NT2/D1 (cell line): ENCODE results near the gene SDHAF1.

Experiments
- DNase-seq: peaks from one replicate; pipeline ENCODE4 v3.0.0-alpha.2; 2011; ENCODE audit warnings: low read depth, low spot score
- H3K27me3 ChIP-seq: 2 replicates; pipeline ENCODE4 v1.6.0; 2011; ENCODE audit warnings: mild to moderate bottlenecking; ENCODE audit not compliant: insufficient read length, insufficient read depth
- H3K36me3 ChIP-seq: 2 replicates; pipeline ENCODE4 v1.6.1; 2011; ENCODE audit warnings: mild to moderate bottlenecking, low read length, mixed read lengths; ENCODE audit not compliant: insufficient read depth, insufficient read length
- H3K4me1 ChIP-seq: 2 replicates; pipeline ENCODE4 v1.5.1; 2011; ENCODE audit not compliant: insufficient read depth, insufficient read length
- H3K4me3 ChIP-seq: 2 replicates; pipeline ENCODE4 v1.5.1; 2011; ENCODE audit warnings: low read depth; ENCODE audit not compliant: insufficient read length
- H3K9ac ChIP-seq: 2 replicates; pipeline ENCODE4 v1.6.0; 2011; ENCODE audit warnings: low read depth; ENCODE audit not compliant: insufficient read length
- H3K9me3 ChIP-seq: 2 replicates; pipeline ENCODE4 v1.5.1; 2011; ENCODE audit warnings: mild to moderate bottlenecking, low read length; ENCODE audit not compliant: insufficient read depth
- SUZ12 ChIP-seq: IDR thresholded peaks from 2 replicates; pipeline ENCODE4 v1.6.1; 2011; ENCODE audit not compliant: insufficient read length, insufficient read depth; ENCODE audit errors: extremely low read depth
- YY1 ChIP-seq: IDR thresholded peaks from 2 replicates; pipeline ENCODE4 v1.6.1; 2011; ENCODE audit not compliant: insufficient read length, insufficient read depth
- ZNF274 ChIP-seq: IDR thresholded peaks from 2 replicates; pipeline ENCODE4 v1.6.1; 2011; ENCODE audit warnings: mild to moderate bottlenecking, low read depth, low read length

SDHAF1 gene

GRCh38 chr19:36025541-36025940 lies 30.6 kb downstream of the SDHAF1 start:
- no peak for TF ChIP-seq YY1
- TF ChIP-seq SUZ12: no peak
- TF ChIP-seq ZNF274: no peak
- H3K4me1 ChIP-seq: no peaks in the 10 kb centered on the region
- peaks cover 25% of the 10 kb centered on the region for H3K36me3 ChIP-seq

DNA sequence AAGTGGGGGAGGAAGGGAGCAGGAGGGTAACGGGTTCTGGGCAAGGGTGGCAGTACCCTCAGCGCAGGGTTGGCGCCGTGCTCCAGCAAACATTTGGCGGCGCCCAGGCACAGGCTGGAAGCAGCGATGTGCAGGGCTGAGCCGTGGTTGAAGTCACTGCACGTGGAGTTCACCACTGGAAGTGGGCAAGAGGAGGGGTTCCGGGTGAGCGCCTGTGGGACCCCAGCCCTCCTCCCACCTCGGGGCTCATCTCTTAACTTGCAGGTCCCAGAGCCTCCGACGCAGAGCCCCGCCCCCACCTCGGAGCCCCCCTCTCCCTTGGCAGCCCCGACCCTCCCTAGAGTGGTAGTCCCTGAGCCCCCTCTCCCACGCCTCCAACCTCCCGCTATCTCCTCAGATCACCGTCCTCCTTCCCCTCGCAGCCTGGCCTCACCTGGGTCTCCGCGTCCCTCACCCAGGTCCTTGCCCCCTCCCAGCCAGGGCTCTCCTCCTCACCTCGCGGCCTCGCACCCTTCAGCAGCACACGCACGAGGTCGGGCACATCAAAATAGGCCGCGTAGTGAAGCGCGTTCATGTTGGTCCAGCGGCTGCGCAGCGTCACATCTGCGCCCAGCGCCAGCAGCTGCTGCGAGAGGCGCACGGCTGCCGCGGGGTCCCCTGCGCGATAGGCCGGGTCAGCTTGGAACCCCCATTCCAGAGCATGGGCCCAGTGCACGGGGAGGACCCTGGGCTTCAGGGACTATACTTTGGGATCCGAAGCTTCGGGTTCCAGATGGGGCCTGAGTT lies 31.3 kb downstream of the SDHAF1 start:
- no peak overlapping the region for H3K4me3 ChIP-seq

More at GRCh38 chr19:36025541-36025940, 30.6 kb downstream of the SDHAF1 start:
- H3K9ac ChIP-seq: no peak overlapping the region
- no peak overlapping the region for H3K4me3 ChIP-seq
- DNase-seq: no peak
- no peaks in the 10 kb centered on the region for H3K27me3 ChIP-seq
- H3K9me3 ChIP-seq: no peaks in the 10 kb centered on the region

DNA sequence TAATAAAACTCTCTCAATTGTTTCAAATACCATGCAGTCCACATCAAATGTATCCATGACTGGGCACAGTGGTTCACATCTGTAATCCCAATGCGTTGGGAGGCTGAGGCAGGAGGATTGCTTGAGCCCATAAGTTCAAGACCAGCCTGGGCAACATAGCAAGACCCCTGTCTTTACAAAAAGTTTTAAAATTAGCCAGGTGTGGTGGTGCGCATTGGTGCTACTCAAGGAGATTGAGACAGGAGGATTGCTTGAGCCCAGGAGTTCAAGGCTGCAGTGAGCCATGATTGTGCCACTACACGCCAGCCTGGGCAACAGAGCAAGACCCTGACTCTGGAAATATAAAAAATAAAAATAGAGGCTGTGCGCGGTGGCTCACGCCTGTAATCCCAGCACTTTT lies 32.7 kb downstream of the SDHAF1 start:
- Histone ChIP-seq H3K4me3 (no peak overlapping the region), H3K9me3 (no peaks in the 10 kb centered on the region)
- TF ChIP-seq ZNF274: no peak
- TF ChIP-seq SUZ12: no peak
- TF ChIP-seq YY1: no peak

More for the DNA sequence above, 31.3 kb downstream of the SDHAF1 start:
- no peaks in the 10 kb centered on the region for H3K9me3 ChIP-seq
- H3K27me3 ChIP-seq: no peaks in the 10 kb centered on the region
- H3K9ac ChIP-seq: no peak overlapping the region
- TF ChIP-seq YY1 (no peak), ZNF274 (no peak), SUZ12 (no peak)
- peaks cover 25% of the 10 kb centered on the region for H3K36me3 ChIP-seq
- no peak for DNase-seq
- H3K4me1 ChIP-seq: no peaks in the 10 kb centered on the region

DNA sequence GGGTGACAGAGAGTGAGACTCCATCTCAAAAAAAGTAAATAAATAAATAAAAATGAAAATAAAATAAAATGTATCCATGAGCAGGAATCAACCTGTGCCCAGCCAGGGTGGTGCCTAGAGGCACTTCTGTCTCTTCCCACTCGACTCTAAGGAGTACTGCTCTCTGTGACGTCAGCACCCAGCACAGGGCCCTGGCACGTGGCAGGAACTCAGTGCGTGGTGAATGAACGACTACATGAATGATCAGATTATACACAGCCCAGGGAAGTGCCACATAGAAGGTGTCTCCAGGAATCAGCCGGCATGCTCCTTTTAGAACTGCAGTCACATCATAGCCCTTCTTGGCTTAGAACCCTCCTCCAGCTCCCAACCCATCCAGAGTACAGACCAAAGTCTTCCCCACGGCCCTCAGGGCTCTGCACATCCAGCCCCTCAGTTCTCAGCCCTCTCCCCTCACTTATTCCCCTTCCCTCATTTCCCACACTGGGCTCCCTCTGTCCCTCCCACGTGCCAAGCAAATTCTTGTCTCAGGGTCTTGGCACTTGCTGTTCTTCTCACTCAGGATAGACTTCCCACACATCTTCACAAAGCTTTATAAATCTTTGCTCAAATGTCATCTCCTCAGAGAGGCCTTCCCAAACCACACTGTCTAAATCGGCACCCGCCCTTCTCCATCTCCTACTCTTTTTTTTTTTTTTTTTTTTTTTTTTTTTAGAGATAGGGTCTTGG lies 33.5 kb downstream of the SDHAF1 start:
- no peaks in the 10 kb centered on the region for H3K27me3 ChIP-seq
- no peaks in the 10 kb centered on the region for H3K9me3 ChIP-seq
- peak overlapping the region; percentile 32 for H3K9ac ChIP-seq
- H3K4me3 ChIP-seq: no peak overlapping the region
- DNase-seq: no peak
- TF ChIP-seq ZNF274 (no peak), YY1 (no peak), SUZ12 (no peak)
- H3K4me1 ChIP-seq: peaks cover 6% of the 10 kb centered on the region
- peaks cover 20% of the 10 kb centered on the region for H3K36me3 ChIP-seq

More for the DNA sequence above, 32.7 kb downstream of the SDHAF1 start:
- Histone ChIP-seq H3K27me3 (no peaks in the 10 kb centered on the region), H3K4me1 (no peaks in the 10 kb centered on the region), H3K9ac (no peak overlapping the region), H3K36me3 (peaks cover 20% of the 10 kb centered on the region)
- no peak for DNase-seq

DNA sequence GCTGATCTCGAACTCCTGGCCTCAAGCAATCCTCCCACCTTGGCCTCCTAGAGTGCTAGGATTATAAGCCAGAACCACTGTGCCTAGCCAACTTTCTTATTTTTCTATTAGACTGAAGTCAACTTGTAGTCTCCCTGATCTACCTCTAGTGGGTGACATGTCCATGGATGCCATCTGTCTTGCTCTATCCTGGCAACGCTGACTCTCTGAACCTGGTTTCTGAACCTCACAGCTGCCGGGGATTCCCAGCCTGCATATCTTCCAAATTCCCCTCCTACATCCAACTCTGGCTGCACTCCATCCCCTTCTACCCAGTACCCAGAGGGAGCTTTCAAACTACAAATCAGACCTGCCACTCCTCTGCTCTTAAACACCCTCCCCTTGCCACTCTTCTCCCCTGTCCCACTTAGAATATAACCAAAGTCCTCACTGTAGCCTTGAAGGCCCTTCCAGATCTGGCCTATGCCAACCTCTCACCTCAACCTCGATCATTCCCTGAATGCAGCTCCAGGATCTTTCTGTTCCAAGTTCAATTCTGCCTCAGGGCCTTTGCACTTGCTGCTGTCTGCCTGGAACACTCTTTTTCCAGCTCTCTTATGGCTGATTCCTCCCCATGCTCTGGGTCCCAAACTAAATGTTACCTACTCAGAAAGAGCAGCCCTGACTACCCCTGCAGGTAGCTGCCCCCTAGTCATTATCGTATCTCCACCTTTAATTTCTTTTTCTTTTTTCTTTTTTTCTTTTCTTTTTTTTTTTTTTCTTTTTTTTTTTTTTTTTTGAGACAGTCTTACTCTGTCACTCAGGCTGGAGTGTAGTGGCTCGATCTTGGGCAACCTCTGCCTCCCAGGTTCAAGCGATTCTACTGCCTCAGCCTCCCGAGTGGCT lies 35.5 kb downstream of the SDHAF1 start:
- no peak for TF ChIP-seq YY1
- TF ChIP-seq SUZ12: no peak
- TF ChIP-seq ZNF274: no peak
- no peak for DNase-seq
- Histone ChIP-seq H3K9me3 (no peaks in the 10 kb centered on the region), H3K27me3 (no peaks in the 10 kb centered on the region), H3K4me3 (no peak overlapping the region), H3K9ac (no peak overlapping the region), H3K36me3 (peaks cover 13% of the 10 kb centered on the region), H3K4me1 (peaks cover 8% of the 10 kb centered on the region)

DNA sequence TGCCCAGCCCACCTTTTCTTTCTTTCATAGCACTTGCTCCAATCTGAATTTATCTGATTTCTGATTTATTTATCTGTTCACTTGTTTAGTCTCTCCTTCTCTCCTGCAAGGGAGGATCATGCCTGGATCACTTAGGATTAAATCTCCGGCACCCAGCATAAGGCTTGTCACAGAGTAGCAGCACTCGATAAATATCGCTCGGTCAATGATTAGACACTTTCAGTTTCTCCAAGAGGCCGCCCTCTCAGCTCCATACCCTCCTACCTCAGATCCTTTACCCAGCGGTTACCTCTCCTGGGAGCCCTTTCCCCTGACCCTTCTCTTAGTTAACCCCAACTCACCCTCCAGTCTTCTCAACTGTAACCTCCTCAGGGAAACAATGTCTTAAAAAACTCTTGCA lies 36.3 kb downstream of the SDHAF1 start:
- H3K27me3 ChIP-seq: no peaks in the 10 kb centered on the region
- H3K4me1 ChIP-seq: peaks cover 8% of the 10 kb centered on the region
- H3K9me3 ChIP-seq: no peaks in the 10 kb centered on the region
- TF ChIP-seq ZNF274: no peak
- no peak for TF ChIP-seq YY1
- TF ChIP-seq SUZ12: no peak
- no peak overlapping the region for H3K4me3 ChIP-seq
- peaks cover 9% of the 10 kb centered on the region for H3K36me3 ChIP-seq
- no peak for DNase-seq
- no peak overlapping the region for H3K9ac ChIP-seq
